IPS-18a (cell line): ENCODE results near the gene FHIT.

Experiments used
- H3K27ac ChIP-seq: one replicate; pipeline ENCODE4 v1.5.1; 2013; ENCODE audit warnings: low read length
- H3K27me3 ChIP-seq: one replicate; pipeline ENCODE4 v1.6.1; 2013; ENCODE audit warnings: mild to moderate bottlenecking, low read length; ENCODE audit not compliant: control insufficient read depth, insufficient read depth
- H3K36me3 ChIP-seq: one replicate; pipeline ENCODE4 v1.6.1; 2013; ENCODE audit warnings: low read depth, low read length; ENCODE audit not compliant: control insufficient read depth
- H3K4me1 ChIP-seq: one replicate; pipeline ENCODE4 v1.6.1; 2013; ENCODE audit warnings: low read depth, low read length; ENCODE audit not compliant: control insufficient read depth
- H3K4me3 ChIP-seq: one replicate; pipeline ENCODE4 v1.5.1; 2013; ENCODE audit warnings: low read length
- H3K9ac ChIP-seq: one replicate; pipeline ENCODE4 v1.6.1; 2013; ENCODE audit warnings: mild to moderate bottlenecking, low read length, moderate library complexity
- H3K9me3 ChIP-seq: one replicate; pipeline ENCODE4 v1.6.1; 2013; ENCODE audit warnings: low read depth, low read length; ENCODE audit not compliant: control insufficient read depth

Gene FHIT

DNA sequence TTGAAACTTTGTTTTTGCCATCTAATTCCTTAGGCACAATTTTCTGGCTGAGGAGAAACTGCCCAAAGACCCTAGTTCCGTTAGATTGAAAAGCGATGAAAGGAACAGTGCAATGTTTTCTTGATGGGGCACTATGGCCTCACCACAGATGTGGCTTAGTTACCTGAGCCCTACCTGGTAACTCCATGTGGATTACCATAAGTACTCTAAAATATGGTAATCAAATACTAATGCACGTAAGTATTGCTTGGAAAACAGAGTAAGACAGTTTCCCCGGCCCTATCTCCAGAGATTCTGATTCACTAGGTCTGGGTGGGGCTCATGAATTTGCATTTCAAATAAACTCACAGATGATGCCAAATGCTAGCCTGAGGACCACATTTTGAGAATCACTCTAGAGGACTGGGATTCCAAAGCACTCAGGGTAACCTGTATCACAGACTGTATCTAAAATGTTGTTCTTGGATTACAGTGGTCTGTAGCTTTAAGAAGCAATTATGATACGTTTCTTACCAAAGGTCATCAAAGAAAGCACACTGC, 806.3 kb downstream of the FHIT start:
- Histone ChIP-seq H3K4me3 (no peak overlapping the region), H3K36me3 (no peaks in the 10 kb centered on the region), H3K27ac (no peak overlapping the region), H3K9me3 (no peaks in the 10 kb centered on the region), H3K9ac (no peak overlapping the region), H3K27me3 (no peaks in the 10 kb centered on the region), H3K4me1 (peaks cover 5% of the 10 kb centered on the region)

DNA sequence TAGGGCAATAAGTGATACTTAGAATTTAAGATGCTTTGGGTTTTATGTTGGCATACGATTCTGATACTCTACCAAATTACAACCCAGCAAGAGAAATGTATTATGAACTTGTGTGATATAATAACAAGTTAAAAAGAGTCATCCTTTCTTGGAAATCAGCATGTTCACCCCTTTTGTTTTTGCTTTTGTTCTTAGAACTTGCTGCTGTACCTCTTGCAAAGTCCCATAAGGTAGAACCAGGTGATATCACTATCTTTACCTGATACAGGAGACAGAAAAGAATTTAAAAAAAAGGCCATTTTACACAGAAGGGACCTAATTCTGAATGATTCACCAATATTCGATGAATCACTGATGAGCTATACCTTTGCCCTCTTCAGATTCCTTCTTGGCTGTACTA, 810.4 kb downstream of the FHIT start:
- Histone ChIP-seq H3K9me3 (no peaks in the 10 kb centered on the region), H3K4me3 (no peak overlapping the region), H3K4me1 (peaks cover 5% of the 10 kb centered on the region), H3K9ac (no peak overlapping the region), H3K36me3 (no peaks in the 10 kb centered on the region), H3K27ac (no peak overlapping the region), H3K27me3 (no peaks in the 10 kb centered on the region)

DNA sequence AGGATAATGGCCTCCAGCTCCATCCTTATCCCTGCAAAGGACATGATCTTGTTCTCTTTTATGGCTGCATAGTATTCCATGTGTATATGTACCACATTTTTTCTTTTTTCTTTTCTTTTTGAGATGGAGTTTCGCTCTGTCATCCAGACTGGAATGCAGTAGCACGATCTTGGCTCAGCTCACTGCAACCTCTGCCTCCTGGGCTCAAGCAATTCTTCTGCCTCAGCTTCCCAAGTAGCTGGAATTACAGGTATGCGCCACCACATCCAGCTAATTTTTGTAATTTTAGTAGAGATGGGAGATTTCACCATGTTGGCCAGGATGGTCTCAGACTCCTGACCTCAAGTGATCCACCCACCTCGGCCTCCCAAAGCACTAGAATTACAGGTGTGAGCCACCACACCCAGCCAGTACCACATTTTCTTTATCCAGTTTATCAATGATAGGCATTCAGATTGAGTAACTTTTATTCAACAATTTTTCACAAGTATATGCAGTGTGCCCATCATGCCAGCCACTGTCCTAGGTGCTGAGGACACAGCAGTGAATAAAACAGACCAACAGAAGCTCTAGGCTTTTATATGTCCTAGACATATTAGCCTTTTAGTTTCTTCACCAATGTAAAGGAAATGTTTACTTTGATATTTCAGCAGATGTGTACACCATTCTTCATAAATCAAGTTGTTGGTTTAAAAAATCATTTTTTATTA, 815.2 kb downstream of the FHIT start:
- Histone ChIP-seq H3K36me3 (no peaks in the 10 kb centered on the region), H3K4me3 (no peak overlapping the region), H3K27ac (no peak overlapping the region)

DNA sequence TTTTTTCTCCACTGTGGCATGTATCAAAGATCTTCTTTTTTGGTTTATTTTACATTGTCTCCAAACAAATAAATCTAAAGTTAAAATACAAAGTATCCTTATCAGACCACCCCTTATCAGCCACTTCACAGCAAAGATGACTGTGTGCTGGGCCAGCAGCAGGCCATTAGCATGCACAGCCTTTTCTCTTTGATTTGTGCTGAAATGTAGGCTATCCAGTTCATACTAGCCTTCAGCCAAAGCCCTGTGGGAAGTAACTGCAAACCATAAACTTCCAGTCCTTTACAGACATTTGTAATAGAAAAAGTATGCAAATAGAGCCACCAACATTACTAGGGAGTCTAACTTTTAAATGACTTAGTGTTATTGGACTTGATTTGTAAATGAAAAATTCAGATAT, 816.3 kb downstream of the FHIT start:
- no peaks in the 10 kb centered on the region for H3K27me3 ChIP-seq

More for the DNA sequence above, 815.2 kb downstream of the FHIT start:
- H3K9ac ChIP-seq: no peak overlapping the region
- no peaks in the 10 kb centered on the region for H3K9me3 ChIP-seq
- no peaks in the 10 kb centered on the region for H3K27me3 ChIP-seq
- peaks cover 3% of the 10 kb centered on the region for H3K4me1 ChIP-seq

DNA sequence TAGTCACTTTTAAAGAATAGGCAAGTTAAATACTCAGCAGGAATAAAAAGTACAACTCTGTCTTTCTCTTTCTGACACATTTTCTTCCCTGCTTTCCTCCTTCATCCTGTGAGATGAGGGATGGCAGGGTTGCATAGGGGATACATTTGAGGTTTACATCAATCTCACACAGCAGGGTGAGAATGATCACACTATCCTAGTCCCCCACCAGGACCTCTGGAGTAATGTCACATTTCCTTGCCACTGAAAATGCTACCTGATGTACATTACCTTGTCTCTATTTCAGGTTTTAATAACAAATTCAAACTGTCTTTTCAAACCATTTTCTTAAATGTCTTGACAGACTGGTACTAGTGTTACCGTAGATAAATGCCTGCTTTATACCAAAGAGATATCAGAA, 816.9 kb downstream of the FHIT start:
- Histone ChIP-seq H3K27ac (no peak overlapping the region), H3K27me3 (no peaks in the 10 kb centered on the region), H3K4me3 (no peak overlapping the region), H3K9ac (no peak overlapping the region), H3K4me1 (peaks cover 3% of the 10 kb centered on the region), H3K9me3 (no peaks in the 10 kb centered on the region), H3K36me3 (no peaks in the 10 kb centered on the region)

More for the DNA sequence above, 816.3 kb downstream of the FHIT start:
- Histone ChIP-seq H3K4me1 (peaks cover 3% of the 10 kb centered on the region), H3K36me3 (no peaks in the 10 kb centered on the region), H3K4me3 (no peak overlapping the region), H3K9ac (no peak overlapping the region), H3K9me3 (no peaks in the 10 kb centered on the region), H3K27ac (no peak overlapping the region)

DNA sequence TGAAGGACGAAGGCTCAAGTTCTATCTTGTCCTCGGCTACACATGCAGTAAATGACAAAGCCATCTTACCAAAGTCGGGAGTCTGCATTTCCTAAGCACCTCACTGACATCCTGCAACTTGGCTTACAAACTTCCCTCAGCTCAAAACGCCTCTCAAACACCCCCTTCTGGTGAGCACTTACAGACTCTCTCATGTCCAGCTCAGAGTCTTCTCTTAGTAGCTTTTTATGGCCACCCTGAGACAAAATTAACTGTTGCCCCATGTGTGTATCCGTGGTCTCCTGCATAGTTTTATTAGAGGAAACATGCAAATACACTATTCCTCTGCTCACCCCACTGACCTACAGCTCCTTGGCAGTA, 819.7 kb downstream of the FHIT start:
- Histone ChIP-seq H3K4me1 (peaks cover 3% of the 10 kb centered on the region), H3K27me3 (no peaks in the 10 kb centered on the region), H3K27ac (no peak overlapping the region), H3K9me3 (no peaks in the 10 kb centered on the region), H3K4me3 (no peak overlapping the region), H3K36me3 (no peaks in the 10 kb centered on the region), H3K9ac (no peak overlapping the region)

DNA sequence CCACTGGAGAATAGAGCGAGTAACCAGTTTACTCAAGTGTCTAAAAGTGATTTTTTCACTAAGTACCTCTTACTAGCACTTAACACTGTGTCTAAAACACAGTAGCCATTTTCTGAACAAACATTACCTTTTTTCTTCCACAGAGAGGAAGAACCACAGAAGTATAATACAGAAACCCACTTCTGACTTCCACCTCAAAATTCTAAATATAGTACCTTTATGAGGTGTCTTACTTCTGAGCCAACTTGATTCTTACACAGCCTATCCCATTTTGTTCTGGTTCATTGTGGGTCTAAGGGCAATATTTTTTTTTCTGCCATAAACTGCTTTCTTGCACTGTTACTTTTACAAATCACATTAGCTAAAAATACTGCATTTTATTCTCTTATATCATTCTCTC, 821.0 kb downstream of the FHIT start:
- Histone ChIP-seq H3K4me3 (no peak overlapping the region), H3K36me3 (no peaks in the 10 kb centered on the region), H3K27ac (no peak overlapping the region), H3K9ac (no peak overlapping the region), H3K4me1 (peaks cover 3% of the 10 kb centered on the region), H3K9me3 (no peaks in the 10 kb centered on the region), H3K27me3 (no peaks in the 10 kb centered on the region)

DNA sequence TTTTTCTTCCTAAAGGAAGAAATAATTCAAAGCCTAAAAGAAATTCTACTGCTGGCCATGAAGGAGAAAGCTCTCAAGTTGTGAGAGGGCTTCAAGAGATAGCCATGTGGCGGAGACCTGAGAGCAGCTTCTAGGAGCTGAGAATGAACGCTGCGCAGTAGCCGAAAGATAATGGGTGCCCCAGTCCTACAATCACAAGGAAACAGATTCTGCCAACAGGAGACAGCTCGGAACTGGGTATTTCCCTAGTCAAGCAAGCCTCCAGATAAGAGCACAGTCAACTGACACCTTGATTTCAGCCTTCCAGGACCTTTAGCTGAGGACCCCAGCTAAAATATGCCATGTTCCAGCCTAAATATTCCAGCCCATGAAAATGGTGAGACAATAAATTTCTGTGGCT, 824.1 kb downstream of the FHIT start:
- H3K27ac ChIP-seq: no peak overlapping the region
- H3K9ac ChIP-seq: no peak overlapping the region
- no peaks in the 10 kb centered on the region for H3K27me3 ChIP-seq
- no peak overlapping the region for H3K4me3 ChIP-seq
- H3K36me3 ChIP-seq: no peaks in the 10 kb centered on the region
- no peaks in the 10 kb centered on the region for H3K9me3 ChIP-seq
- no peaks in the 10 kb centered on the region for H3K4me1 ChIP-seq

DNA sequence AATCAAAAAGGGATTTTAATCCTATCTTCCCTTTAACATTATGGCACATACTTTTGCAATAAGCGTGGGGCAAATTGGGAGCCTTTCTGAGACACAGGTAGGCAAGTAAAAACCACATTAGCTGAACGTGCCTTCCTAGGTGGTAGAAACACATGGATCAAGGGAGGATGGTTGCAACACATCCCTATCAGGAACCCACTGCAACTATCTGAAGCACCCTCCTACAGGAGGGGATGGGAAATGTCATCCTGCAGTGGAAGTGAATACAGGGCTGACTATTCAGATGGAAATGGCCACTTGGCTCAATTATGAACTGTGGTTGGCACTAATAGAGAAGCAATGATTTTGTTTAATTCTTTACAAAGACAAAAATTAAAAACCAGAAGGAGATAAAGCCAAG, 826.3 kb downstream of the FHIT start:
- no peaks in the 10 kb centered on the region for H3K27me3 ChIP-seq
- H3K9ac ChIP-seq: no peak overlapping the region
- H3K4me1 ChIP-seq: no peaks in the 10 kb centered on the region
- H3K9me3 ChIP-seq: no peaks in the 10 kb centered on the region
- no peaks in the 10 kb centered on the region for H3K36me3 ChIP-seq
- no peak overlapping the region for H3K27ac ChIP-seq
- H3K4me3 ChIP-seq: no peak overlapping the region

DNA sequence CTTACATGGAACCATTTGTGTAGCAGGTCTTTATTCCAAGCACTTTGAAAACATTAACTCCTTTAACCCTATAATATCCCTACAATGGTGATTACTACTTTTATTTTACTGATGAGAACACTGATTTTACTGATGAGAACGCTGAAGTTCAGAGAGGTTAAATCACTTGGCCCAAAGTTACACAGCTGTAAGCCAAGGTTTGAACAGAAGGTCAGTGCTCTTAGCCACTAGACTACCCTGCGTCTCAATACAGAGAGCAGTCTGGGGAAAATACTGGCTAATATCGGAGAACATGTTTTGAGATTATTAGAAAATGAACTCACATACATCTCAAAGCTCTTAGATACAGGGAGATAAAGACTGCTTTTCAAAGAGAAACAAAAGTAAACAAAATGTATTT, 827.2 kb downstream of the FHIT start:
- no peaks in the 10 kb centered on the region for H3K4me1 ChIP-seq
- H3K9me3 ChIP-seq: no peaks in the 10 kb centered on the region
- H3K36me3 ChIP-seq: no peaks in the 10 kb centered on the region
- no peak overlapping the region for H3K27ac ChIP-seq
- H3K9ac ChIP-seq: no peak overlapping the region
- no peaks in the 10 kb centered on the region for H3K27me3 ChIP-seq
- H3K4me3 ChIP-seq: no peak overlapping the region

DNA sequence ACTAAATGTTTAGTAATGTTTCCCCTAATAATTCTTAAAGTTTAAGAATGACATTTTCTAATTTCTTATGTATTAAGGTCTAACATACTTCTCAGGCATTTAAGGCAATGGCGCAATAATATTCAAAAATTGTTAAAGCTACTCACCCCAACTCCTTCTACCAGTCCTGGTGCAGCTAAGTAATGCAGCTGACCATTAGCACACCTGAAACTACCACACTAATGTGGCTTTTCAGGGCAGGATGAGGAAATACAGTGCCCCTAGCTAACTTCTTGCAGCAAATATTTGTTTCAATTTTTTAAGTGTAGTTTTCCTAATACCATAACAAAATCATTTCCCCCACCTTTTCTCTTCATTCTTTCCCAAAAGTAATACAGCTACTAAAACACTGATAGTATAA, 827.7 kb downstream of the FHIT start:
- no peaks in the 10 kb centered on the region for H3K27me3 ChIP-seq
- no peaks in the 10 kb centered on the region for H3K4me1 ChIP-seq
- H3K9me3 ChIP-seq: no peaks in the 10 kb centered on the region
- H3K9ac ChIP-seq: no peak overlapping the region
- no peak overlapping the region for H3K27ac ChIP-seq
- H3K4me3 ChIP-seq: no peak overlapping the region
- no peaks in the 10 kb centered on the region for H3K36me3 ChIP-seq

DNA sequence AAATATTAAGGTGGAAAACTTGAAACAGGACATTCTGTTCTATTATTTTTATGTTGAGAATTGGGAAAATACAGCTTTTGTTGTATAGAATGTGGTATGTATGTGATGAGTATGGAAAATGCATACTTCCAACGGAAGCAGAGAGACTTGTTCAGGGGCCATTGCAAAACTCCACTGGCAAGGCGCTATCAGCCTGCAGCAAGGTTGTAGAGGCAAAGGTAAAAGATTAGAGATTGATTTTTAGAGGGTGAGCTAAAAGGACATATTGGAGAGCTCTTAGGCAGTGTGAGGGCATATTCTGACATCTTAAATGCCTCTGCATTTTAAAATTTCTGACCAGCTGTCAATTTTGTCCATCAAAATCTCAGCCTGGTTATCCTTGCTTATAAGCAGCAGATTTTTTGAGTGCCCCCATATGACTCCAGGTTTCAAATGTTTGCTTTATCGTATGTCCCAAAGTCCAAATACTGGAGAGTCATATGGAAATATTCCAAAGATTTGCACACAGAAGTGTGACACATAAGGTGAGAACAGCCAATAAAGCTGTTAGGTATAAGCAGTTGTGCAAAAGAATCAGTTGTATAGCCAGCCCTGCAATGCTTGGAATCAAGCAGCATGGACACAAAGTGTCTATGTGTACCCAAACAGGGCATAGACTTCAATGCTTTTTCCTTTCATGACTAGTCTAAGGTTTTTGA, 829.4 kb downstream of the FHIT start:
- H3K27me3 ChIP-seq: no peaks in the 10 kb centered on the region
- no peaks in the 10 kb centered on the region for H3K4me1 ChIP-seq
- H3K36me3 ChIP-seq: no peaks in the 10 kb centered on the region
- no peaks in the 10 kb centered on the region for H3K9me3 ChIP-seq
- H3K9ac ChIP-seq: no peak overlapping the region
- H3K27ac ChIP-seq: no peak overlapping the region
- no peak overlapping the region for H3K4me3 ChIP-seq
